Endodermal cell (in vitro differentiated cells): ENCODE measurements around the gene RIPK3. TPM values are rescaled to one million over a fixed set of nuclear protein-coding genes. Genes with fewer than 3 reads are reported as not detected.

ENCODE experiments used
- DNase-seq: peaks from one replicate; pipeline ENCODE4 v3.0.0-alpha.2; 2017
- H3K27ac ChIP-seq: 2 replicates; pipeline ENCODE4 v1.5.1; 2013; ENCODE audit warnings: mild to moderate bottlenecking, low read depth, low read length, moderate library complexity
- H3K27me3 ChIP-seq: 2 replicates; pipeline ENCODE4 v1.6.1; 2013; ENCODE audit warnings: mild to moderate bottlenecking, low read length, moderate library complexity; ENCODE audit not compliant: insufficient read depth, control insufficient read depth, poor library complexity, severe bottlenecking
- H3K36me3 ChIP-seq: 2 replicates; pipeline ENCODE4 v1.7.0; 2013; ENCODE audit warnings: mild to moderate bottlenecking, low read length, moderate library complexity; ENCODE audit not compliant: control insufficient read depth, insufficient read depth
- H3K4me1 ChIP-seq: one replicate; pipeline ENCODE4 v1.7.0; 2013; ENCODE audit warnings: low read length; ENCODE audit not compliant: control insufficient read depth, insufficient read depth
- H3K4me3 ChIP-seq: 2 replicates; pipeline ENCODE4 v1.5.1; 2013; ENCODE audit warnings: mild to moderate bottlenecking, low read length, moderate library complexity
- H3K9ac ChIP-seq: 2 replicates; pipeline ENCODE4 v1.6.1; 2013; ENCODE audit warnings: mild to moderate bottlenecking, low read length, moderate library complexity; ENCODE audit not compliant: poor library complexity, severe bottlenecking; ENCODE audit errors: extremely low read depth
- H3K9me3 ChIP-seq: 2 replicates; pipeline ENCODE4 v1.6.1; 2013; ENCODE audit warnings: mild to moderate bottlenecking, low read length, moderate library complexity; ENCODE audit not compliant: control insufficient read depth
- H3K27ac Mint-ChIP-seq: 2 replicates; pipeline ENCODE4 v1.8.0; 2020; ENCODE audit warnings: mixed read lengths
- H3K27me3 Mint-ChIP-seq: 2 replicates; pipeline ENCODE4 v1.8.0; 2021; ENCODE audit warnings: mild to moderate bottlenecking, mixed read lengths; ENCODE audit not compliant: insufficient read depth
- H3K36me3 Mint-ChIP-seq: 2 replicates; pipeline ENCODE4 v1.8.0; 2020; ENCODE audit warnings: low read depth, mixed read lengths
- H3K4me1 Mint-ChIP-seq: 2 replicates; pipeline ENCODE4 v1.8.0; 2020; ENCODE audit warnings: mixed read lengths
- H3K4me3 Mint-ChIP-seq: 2 replicates; pipeline ENCODE4 v1.8.0; 2020; ENCODE audit warnings: mild to moderate bottlenecking, moderate library complexity, mixed read lengths
- H3K9me3 Mint-ChIP-seq: 2 replicates; pipeline ENCODE4 v1.8.0; 2020; ENCODE audit warnings: mild to moderate bottlenecking, mixed read lengths
- WGBS, 2 experiments: methylation state at CpG; one replicate each; pipeline versions ENCODE4 v1.1.5 to v1.1.7; 2013; ENCODE audit warnings: missing lambda C conversion rate in 2 of 2, mixed read lengths in 1 of 2; ENCODE audit not compliant: insufficient coverage in 1 of 2, insufficient read length in 1 of 2; 5-methylcytosine and 5-hydroxymethylcytosine counted together
- total RNA-seq, 2 donors: library from RNA; stranded (reverse); fragmentation: NEBNext Ultra II Directional in 1 of 2; extraction: Animal tissue kit (Norgen Biotek cat#: 25700) in 1 of 2; gene quantifications; 2 replicates in 1 of 2; 3 replicates in 1 of 2; pipeline ENCODE4 v1.2.1, GENCODE V29; 2021
- TF ChIP-seq, protein P1 (sequence below): fragments of 200-600 bp; sonication (generic); conservative IDR thresholded peaks from 2 replicates; pipeline ENCODE4 v1.5.0; 2021; ENCODE audit warnings: antibody characterized with exemption, mild to moderate bottlenecking

Gene RIPK3
- total RNA-seq, 2 donors from 2014 or later = not detected

DNA sequence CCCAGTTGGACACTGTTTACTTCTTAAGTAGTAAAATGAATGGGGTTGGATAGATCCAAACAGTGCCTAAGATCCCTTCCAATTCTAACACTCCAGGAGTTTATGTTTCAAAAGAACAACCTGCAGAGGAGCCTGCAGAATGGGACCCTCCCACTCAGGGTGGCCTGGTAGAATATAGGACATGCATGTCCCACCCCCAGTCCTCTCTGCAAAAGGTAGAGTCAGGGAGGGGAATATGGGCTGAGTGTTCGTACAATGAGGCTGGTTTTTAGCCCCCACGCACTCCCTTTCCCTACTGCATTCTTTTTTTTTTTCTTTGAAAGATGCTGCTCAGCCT lies 47.2 kb upstream of the RIPK3 start:
- H3K27ac Mint-ChIP-seq = no peak overlapping the region
- no peaks in the 10 kb centered on the region for H3K9me3 ChIP-seq
- no peak overlapping the region for H3K9ac ChIP-seq
- DNase-seq = no peak
- H3K36me3 Mint-ChIP-seq = no peaks in the 10 kb centered on the region
- WGBS, 2 experiments = 94% methylated on average over 2 of the region's 2 CpGs; no CpG with 5 or more reads in 1 of the 2 experiments
- no peaks in the 10 kb centered on the region for H3K9me3 Mint-ChIP-seq
- H3K27me3 Mint-ChIP-seq = peaks cover 49% of the 10 kb centered on the region
- no peak overlapping the region for H3K4me3 ChIP-seq
- H3K27ac ChIP-seq = no peak overlapping the region
- H3K4me3 Mint-ChIP-seq = no peak overlapping the region
- peaks cover 4% of the 10 kb centered on the region for H3K4me1 ChIP-seq
- peaks cover 16% of the 10 kb centered on the region for H3K4me1 Mint-ChIP-seq
- peaks cover 28% of the 10 kb centered on the region for H3K27me3 ChIP-seq
- H3K36me3 ChIP-seq = no peaks in the 10 kb centered on the region
- TF ChIP-seq, protein P1, sequence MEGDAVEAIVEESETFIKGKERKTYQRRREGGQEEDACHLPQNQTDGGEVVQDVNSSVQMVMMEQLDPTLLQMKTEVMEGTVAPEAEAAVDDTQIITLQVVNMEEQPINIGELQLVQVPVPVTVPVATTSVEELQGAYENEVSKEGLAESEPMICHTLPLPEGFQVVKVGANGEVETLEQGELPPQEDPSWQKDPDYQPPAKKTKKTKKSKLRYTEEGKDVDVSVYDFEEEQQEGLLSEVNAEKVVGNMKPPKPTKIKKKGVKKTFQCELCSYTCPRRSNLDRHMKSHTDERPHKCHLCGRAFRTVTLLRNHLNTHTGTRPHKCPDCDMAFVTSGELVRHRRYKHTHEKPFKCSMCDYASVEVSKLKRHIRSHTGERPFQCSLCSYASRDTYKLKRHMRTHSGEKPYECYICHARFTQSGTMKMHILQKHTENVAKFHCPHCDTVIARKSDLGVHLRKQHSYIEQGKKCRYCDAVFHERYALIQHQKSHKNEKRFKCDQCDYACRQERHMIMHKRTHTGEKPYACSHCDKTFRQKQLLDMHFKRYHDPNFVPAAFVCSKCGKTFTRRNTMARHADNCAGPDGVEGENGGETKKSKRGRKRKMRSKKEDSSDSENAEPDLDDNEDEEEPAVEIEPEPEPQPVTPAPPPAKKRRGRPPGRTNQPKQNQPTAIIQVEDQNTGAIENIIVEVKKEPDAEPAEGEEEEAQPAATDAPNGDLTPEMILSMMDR = no peak

DNA sequence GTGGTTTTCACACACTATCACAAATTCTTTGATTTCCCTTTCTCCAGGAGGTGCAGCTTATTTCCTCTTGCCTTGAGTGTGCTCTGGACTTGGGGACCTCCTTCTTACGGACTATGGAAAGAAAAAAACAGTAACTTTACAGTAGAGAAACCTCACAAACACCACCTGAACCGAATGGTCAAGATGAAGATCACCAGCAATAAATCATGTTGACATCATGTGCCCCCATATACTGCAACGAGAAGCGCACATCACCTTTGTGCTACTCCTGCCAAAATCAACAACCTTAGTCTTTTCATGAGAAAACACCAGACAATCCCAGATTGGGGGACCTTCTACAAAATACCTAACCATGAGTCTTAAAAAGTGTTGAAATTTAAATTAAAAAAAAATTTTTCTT lies 45.7 kb upstream of the RIPK3 start:
- no peak overlapping the region for H3K27ac ChIP-seq
- DNase-seq = peak; percentile 0
- H3K36me3 ChIP-seq = no peaks in the 10 kb centered on the region
- TF ChIP-seq, protein P1 = no peak
- no peaks in the 10 kb centered on the region for H3K9me3 ChIP-seq
- no peak overlapping the region for H3K9ac ChIP-seq
- no peak overlapping the region for H3K4me3 Mint-ChIP-seq
- WGBS, 2 experiments = 83 to 88% methylated on average over 4 of the region's 4 CpGs
- no peak overlapping the region for H3K27ac Mint-ChIP-seq
- H3K4me1 ChIP-seq = peaks cover 4% of the 10 kb centered on the region
- H3K27me3 ChIP-seq = peaks cover 19% of the 10 kb centered on the region
- H3K4me3 ChIP-seq = no peak overlapping the region
- H3K36me3 Mint-ChIP-seq = no peaks in the 10 kb centered on the region
- peaks cover 16% of the 10 kb centered on the region for H3K4me1 Mint-ChIP-seq
- H3K27me3 Mint-ChIP-seq = peaks cover 42% of the 10 kb centered on the region
- no peaks in the 10 kb centered on the region for H3K9me3 Mint-ChIP-seq

DNA sequence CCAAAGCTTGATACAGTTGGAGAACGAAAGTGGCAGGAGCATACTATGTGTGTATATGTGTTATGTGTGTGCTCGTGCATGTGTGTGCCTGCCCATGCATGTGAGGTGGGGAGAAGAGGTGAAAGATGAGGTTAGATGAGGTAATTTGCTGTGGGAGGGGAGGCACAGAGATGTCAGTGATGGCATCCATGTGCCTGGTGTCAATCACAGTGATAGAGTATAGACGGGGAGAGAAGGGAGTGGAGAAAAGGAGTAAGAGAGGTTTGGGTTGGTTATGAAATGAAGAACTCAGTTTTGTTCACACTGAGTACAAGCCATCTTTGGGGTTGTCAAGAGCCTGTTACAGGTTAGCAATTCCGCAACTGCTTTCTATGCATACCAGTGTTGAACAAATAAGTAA lies 44.4 kb upstream of the RIPK3 start:
- H3K4me3 Mint-ChIP-seq = no peak overlapping the region

More for the DNA sequence above, 44.4 kb upstream of the RIPK3 start:
- H3K9me3 Mint-ChIP-seq = no peaks in the 10 kb centered on the region
- H3K9ac ChIP-seq = no peak overlapping the region
- H3K27ac ChIP-seq = no peak overlapping the region
- no peak overlapping the region for H3K4me3 ChIP-seq
- H3K4me1 ChIP-seq = peaks cover 4% of the 10 kb centered on the region
- TF ChIP-seq, protein P1 = no peak
- DNase-seq = peak; percentile 7
- H3K9me3 ChIP-seq = no peaks in the 10 kb centered on the region
- H3K36me3 ChIP-seq = no peaks in the 10 kb centered on the region
- H3K4me1 Mint-ChIP-seq = peaks cover 17% of the 10 kb centered on the region
- 89 to 91% methylated on average over 3 to 4 of the region's 4 CpGs for WGBS, 2 experiments
- H3K27ac Mint-ChIP-seq = no peak overlapping the region
- no peaks in the 10 kb centered on the region for H3K36me3 Mint-ChIP-seq
- peaks cover 36% of the 10 kb centered on the region for H3K27me3 Mint-ChIP-seq
- peaks cover 17% of the 10 kb centered on the region for H3K27me3 ChIP-seq
